Natural killer cell (primary cell): ENCODE results near the gene CMPK1. TPM values are rescaled to one million over a fixed set of nuclear protein-coding genes. Genes with fewer than 3 reads are reported as not detected.
A peak's percentile ranks its signal among the peaks of the same experiment; 100 is the strongest.

ENCODE experiments used
- ATAC-seq, 3 donors: fragments of 150-1000 bp in 2 of 3; fragments of 200-7000 bp in 1 of 3; cut with Tn5 transposase; 1 replicate in 1 of 3; 2 replicates in 2 of 3; pipeline ENCODE4 v1.10.0; 2021; ENCODE audit warnings: mild to moderate bottlenecking in 2 of 3, moderate library complexity in 2 of 3
- DNase-seq, 2 donors: peaks; one replicate each; pipeline versions ENCODE4 v3.0.0 to v3.0.0-alpha.2; 2013 to 2021; ENCODE audit warnings: mixed read lengths in 1 of 2
- H3K27ac ChIP-seq: one replicate; pipeline ENCODE4 v1.5.1; 2013; ENCODE audit warnings: mild to moderate bottlenecking, low read length
- H3K27me3 ChIP-seq: one replicate; pipeline ENCODE4 v1.6.1; 2013; ENCODE audit warnings: low read length; ENCODE audit not compliant: control insufficient read depth, insufficient read depth
- H3K36me3 ChIP-seq: one replicate; pipeline ENCODE4 v1.6.1; 2013; ENCODE audit warnings: low read length; ENCODE audit not compliant: control insufficient read depth, insufficient read depth
- H3K4me1 ChIP-seq: one replicate; pipeline ENCODE4 v1.6.1; 2013; ENCODE audit warnings: low read length; ENCODE audit not compliant: control insufficient read depth, insufficient read depth
- H3K4me3 ChIP-seq: one replicate; pipeline ENCODE4 v1.5.1; 2013; ENCODE audit warnings: low read length
- H3K9me3 ChIP-seq: one replicate; pipeline ENCODE4 v1.6.1; 2013; ENCODE audit warnings: low read length; ENCODE audit not compliant: control insufficient read depth, insufficient read depth
- H3K27ac Mint-ChIP-seq, 2 donors: one replicate each; pipeline ENCODE4 v1.8.0; 2022; ENCODE audit warnings: mild to moderate bottlenecking in 2 of 2, mixed read lengths in 2 of 2, moderate library complexity in 1 of 2
- H3K27me3 Mint-ChIP-seq, 2 donors: one replicate each; pipeline ENCODE4 v1.8.0; 2022; ENCODE audit warnings: low read depth in 2 of 2, mixed read lengths in 2 of 2
- H3K36me3 Mint-ChIP-seq: one replicate; pipeline ENCODE4 v1.8.0; 2022; ENCODE audit warnings: mixed read lengths
- H3K4me1 Mint-ChIP-seq, 2 donors: one replicate each; pipeline ENCODE4 v1.8.0; 2022; ENCODE audit warnings: mixed read lengths in 2 of 2
- H3K4me3 Mint-ChIP-seq: one replicate; pipeline ENCODE4 v1.8.0; 2022; ENCODE audit warnings: mild to moderate bottlenecking, moderate library complexity, mixed read lengths
- H3K9me3 Mint-ChIP-seq, 2 donors: one replicate each; pipeline ENCODE4 v1.8.0; 2022; ENCODE audit warnings: mixed read lengths in 2 of 2
- WGBS: methylation state at CpG from one replicate; pipeline ENCODE4 v1.1.7; 2013; ENCODE audit warnings: missing lambda C conversion rate; ENCODE audit not compliant: insufficient coverage; 5-methylcytosine and 5-hydroxymethylcytosine counted together
- intact Hi-C: fragments of 100-400 bp; cut with micrococcal nuclease; formaldehyde crosslinking; loops from one replicate; pipeline ENCODE4 v1.14.2; 2022
- total RNA-seq, 4 donors: library from RNA; stranded (reverse); fragments of 120-200 nt in 1 of 4; gene quantifications; one replicate each; pipeline versions ENCODE4 v1.2.3 to v1.2.4, GENCODE V29; 2013 to 2022
- TF ChIP-seq, protein P1 (sequence below): fragments of 200-600 bp; IDR thresholded peaks from one replicate; pipeline ENCODE4 v1.8.0; 2022; ENCODE audit warnings: antibody characterized with exemption

CMPK1 gene
- total RNA-seq, 3 donors from 2014 or later (not counting 1 experiment from before 2014, with no cell fraction given): 70.6 to 76.1 (median 74.1) TPM

DNA sequence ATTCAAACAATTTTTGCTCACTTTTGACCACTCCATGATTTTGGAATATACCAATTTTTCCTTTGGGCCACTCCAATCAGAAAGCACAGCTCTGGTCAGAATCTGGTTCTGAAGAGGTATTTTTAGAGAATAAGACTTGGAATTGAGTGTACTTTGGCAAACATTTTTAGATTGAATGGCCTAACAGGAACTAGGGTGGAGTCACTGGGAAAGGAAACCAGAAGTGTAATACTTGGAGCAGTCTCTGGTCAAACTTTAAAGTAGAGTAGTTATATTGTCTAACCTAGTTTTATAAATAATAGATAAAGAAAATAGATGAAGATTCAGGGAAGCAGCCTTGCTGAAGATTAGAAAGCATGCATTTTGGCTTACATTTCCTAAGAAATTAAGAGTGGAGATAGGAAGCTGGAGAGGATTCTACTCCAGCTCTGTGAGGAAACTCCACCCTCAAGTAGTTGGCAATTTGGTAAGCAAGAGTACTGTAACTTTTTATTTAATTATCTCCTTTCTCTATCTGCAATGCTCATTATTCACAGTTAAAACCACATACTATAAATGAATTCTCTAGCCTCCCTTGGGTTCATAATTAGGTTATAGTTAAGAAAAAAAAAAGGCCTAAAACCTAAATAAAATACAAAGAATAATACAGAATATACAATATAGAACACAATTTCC is 35.4 kb upstream of the CMPK1 start:
- no peaks in the 10 kb centered on the region for H3K36me3 ChIP-seq

DNA sequence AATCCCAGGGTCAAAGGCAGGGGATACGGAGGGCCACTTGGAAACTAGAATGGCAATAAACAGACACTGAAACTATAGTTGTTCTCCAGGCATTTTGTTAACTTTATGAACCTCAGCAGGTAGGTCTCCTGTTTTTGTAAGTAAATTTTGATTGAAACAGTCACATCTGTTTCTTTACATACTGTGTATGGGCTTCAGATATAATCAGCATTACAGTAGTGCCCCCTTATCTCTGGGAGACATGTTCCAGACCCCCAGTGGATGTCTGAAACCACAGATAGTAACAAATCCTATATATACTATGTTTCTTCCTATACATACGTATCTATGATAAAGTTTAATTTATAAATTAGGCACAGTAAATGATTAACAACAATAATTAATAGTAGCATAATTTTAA is 31.1 kb upstream of the CMPK1 start:
- Mint-ChIP-seq H3K4me1 (peaks cover 0 to 11% of the 10 kb centered on the region in 2 donors), H3K4me3 (no peak overlapping the region), H3K27ac (no peak overlapping the region), H3K36me3 (no peaks in the 10 kb centered on the region), H3K27me3 (no peaks in the 10 kb centered on the region), H3K9me3 (no peaks in the 10 kb centered on the region)
- Histone ChIP-seq H3K4me1 (no peaks in the 10 kb centered on the region), H3K27ac (no peak overlapping the region), H3K27me3 (no peaks in the 10 kb centered on the region), H3K9me3 (no peaks in the 10 kb centered on the region), H3K36me3 (no peaks in the 10 kb centered on the region), H3K4me3 (no peak overlapping the region)
- intact Hi-C loops: no loop called here
- DNase-seq: no peak
- no peak for ATAC-seq
- TF ChIP-seq, protein P1, sequence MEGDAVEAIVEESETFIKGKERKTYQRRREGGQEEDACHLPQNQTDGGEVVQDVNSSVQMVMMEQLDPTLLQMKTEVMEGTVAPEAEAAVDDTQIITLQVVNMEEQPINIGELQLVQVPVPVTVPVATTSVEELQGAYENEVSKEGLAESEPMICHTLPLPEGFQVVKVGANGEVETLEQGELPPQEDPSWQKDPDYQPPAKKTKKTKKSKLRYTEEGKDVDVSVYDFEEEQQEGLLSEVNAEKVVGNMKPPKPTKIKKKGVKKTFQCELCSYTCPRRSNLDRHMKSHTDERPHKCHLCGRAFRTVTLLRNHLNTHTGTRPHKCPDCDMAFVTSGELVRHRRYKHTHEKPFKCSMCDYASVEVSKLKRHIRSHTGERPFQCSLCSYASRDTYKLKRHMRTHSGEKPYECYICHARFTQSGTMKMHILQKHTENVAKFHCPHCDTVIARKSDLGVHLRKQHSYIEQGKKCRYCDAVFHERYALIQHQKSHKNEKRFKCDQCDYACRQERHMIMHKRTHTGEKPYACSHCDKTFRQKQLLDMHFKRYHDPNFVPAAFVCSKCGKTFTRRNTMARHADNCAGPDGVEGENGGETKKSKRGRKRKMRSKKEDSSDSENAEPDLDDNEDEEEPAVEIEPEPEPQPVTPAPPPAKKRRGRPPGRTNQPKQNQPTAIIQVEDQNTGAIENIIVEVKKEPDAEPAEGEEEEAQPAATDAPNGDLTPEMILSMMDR: no peak
- 94% methylated on average over 1 of the region's 2 CpGs for WGBS

More for the DNA sequence above, 35.4 kb upstream of the CMPK1 start:
- ATAC-seq (peak; percentile 30 to 59 (median 42)), DNase-seq (no peak)
- peak overlapping the region in 1 of 2 donors; percentile 34 for H3K27ac Mint-ChIP-seq
- Histone ChIP-seq H3K27me3 (no peaks in the 10 kb centered on the region), H3K9me3 (no peaks in the 10 kb centered on the region), H3K4me1 (no peaks in the 10 kb centered on the region), H3K27ac (no peak overlapping the region), H3K4me3 (no peak overlapping the region)
- no peaks in the 10 kb centered on the region for H3K36me3 Mint-ChIP-seq
- no peaks in the 10 kb centered on the region for H3K9me3 Mint-ChIP-seq
- no peaks in the 10 kb centered on the region for H3K27me3 Mint-ChIP-seq
- TF ChIP-seq, protein P1: no peak
- peaks cover 0 to 11% of the 10 kb centered on the region in 2 donors for H3K4me1 Mint-ChIP-seq
- H3K4me3 Mint-ChIP-seq: no peak overlapping the region
- intact Hi-C loops: no loop called here

DNA sequence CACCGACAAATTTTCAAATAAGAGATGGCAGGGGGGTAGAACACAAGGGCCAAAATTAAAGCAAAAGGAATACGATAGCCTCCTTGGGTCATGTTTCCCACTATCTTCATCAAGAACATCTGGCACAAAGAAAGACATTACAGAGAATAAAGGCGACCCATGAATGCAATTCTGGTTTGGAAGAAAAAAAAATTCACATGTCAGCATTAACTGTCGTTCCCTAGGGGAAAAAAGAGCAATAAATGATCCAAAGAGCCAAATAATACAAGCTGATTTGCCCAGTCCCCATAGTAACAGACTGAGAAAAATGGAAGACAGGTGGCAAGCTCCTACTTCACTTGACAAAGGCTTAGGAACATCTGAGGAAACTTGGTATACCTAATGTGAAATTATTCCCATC is 24.2 kb upstream of the CMPK1 start:
- WGBS: 94% methylated on average over 4 of the region's 4 CpGs
- ATAC-seq: no peak
- Mint-ChIP-seq H3K9me3 (no peaks in the 10 kb centered on the region), H3K36me3 (no peaks in the 10 kb centered on the region), H3K27ac (no peak overlapping the region), H3K4me3 (no peak overlapping the region), H3K27me3 (no peaks in the 10 kb centered on the region), H3K4me1 (peaks cover 13 to 22% of the 10 kb centered on the region in 2 donors)
- DNase-seq: no peak
- Histone ChIP-seq H3K27me3 (no peaks in the 10 kb centered on the region), H3K4me3 (no peak overlapping the region), H3K9me3 (no peaks in the 10 kb centered on the region), H3K27ac (no peak overlapping the region), H3K36me3 (no peaks in the 10 kb centered on the region), H3K4me1 (peaks cover 10% of the 10 kb centered on the region)
- TF ChIP-seq, protein P1: no peak
- intact Hi-C loops: no loop called here
